ENCODE measurements around the gene FBN3. TPM values are rescaled to one million over a fixed set of nuclear protein-coding genes. Genes with fewer than 3 reads are reported as not detected.
"Not testable (repeated sequence)": the region's sequence is repeated elsewhere in the genome, so short reads cannot be mapped to it uniquely, and the experiment has no call there.

FBN3 gene
- total RNA-seq = 0.63 TPM

DNA sequence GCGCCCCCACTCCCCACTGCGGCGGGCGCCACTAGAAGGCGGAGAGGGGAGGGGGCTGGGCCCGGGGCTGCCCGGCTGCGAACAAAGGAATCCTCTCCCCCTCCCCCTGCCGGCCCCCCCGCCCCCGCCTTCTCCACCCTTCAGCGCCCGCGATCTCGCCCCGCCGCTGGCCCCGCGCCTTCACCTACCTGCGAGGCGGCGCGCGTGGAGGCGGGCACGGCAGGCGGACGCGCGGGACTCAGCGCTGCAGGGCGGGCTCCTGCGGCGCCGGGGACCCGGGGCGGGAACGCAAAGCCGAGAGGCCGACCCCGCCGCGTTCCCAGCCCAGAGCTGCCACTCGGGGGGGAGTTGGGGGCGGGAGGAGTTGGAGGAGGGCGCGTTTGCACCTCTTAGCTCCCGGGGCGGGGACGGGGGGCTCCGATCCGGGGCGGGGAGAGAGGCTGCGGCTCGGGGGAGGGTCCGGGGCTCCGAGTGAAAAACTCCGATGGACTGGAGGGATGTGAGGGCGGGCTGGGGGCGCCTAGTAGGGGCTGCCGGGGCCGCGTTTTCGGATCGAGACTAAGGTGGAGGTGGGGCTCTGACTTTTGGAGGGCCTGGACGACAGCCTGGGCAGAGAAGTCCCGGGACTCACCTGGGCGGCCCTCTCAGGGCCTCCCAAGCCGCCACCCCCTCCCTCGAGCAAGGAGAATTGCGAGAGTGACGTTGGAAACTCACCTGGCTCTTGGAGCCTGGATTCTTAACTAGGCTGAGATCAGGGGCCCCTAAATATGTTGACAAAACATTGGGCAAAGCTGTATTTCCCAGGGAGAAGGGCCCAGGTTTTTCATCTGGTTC, at the start of gene FBN3:
Gene FBN3, minus strand, starts transcription at position 332 of the 834 bp plus-strand sequence. CDS start 2,112 bp downstream, outside the sequence.
- DNase-seq (ENCODE audit: low spot score) (no peak), ATAC-seq (peak; percentile 36)

DNA sequence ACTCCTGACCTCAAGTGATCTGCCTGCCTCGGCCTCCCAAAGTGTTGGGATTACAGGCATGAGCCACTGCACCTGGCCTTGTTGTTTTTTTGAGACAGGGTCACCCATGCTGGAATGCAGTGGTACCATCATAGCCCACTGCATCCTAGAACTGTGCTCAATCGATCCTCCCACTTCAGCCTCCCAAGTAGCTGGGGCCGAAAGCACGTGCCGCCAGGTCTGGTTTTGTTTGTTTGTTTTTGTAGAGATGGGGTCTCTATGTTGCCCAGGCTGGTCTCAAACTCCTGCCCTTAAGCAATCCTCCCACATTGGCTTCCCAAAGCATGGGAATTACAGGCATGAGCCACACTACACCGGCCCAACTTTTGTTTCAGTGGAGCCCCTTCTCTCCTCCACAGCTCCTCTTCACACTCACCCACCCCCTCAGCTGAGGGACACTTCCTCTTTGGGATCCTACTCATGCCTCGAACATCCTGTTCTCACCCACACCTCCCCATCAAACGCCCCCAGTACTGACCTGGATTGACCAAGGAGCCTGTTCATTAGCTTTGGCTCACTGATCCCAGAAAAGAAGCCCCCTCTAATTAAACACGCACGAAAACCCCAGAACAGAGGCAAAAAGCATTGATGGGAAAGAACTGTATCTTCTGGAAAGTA, 47.0 kb upstream of the FBN3 start:
- DNase-seq (ENCODE audit: low spot score) (no peak), ATAC-seq (no peak)

DNA sequence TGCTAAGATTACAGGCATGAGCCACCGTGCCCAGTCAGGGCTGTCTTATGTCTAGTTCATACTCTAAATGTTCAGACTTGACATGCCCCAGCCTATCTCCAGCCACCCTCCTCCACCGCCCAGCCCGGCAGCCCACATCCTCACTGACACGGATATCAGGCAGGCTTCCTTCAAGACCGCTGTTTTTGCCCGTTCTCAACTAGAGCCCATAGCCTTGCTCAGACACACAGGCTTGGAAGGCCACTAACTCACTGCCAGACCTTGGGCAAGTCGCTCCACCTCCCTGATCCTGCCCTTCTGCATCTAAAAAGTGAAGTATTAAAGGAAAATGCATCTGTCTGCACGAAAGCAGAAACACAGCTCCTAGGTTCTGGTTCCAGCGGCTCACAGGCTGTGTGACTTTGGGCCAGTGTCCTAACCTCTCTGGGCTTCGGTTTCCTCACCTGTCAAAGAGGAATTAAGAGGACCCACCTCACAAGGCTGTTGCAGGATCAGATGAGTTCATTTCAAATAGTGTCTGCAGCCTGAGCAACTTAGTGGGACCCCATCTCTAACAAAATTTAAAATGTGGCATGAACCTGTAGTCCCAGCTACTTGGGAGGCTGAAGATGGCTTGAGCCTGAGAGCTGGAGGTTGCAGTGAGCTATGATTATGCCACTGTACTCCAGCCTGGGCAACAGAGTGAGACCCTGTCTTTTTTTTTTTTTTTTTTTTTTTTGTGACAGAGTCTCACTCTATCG, 45.3 kb upstream of the FBN3 start:
- DNase-seq (ENCODE audit: low spot score) (no peak), ATAC-seq (peak; percentile 25)

DNA sequence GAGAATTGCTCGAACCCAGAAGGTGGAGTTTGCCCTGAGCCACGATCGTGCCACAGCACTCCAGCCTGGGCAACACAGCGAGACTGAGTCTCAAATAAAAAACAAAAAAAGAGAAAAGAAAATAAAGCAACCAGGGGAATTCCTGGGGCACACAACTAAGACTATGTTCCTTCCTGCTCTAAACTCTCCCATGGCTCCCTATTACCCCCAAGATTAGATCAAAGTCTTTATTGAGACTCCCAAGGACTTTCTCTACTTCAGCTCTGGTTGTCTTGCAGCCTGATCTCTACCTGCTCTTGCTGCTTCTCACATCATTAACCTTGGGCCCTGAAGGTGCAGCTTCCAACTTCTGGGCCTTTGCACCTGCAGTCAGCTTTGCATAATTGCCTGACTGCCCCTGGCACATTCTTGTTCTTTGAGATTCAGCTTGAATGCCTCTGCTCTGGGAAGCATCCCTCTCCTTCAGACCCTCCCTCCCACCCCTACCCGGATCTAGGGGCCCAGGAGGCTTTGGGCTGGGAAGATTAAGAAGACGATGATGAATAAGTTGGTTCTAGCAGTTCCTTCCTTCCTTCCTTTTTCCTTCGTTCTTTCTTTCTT, 42.9 kb upstream of the FBN3 start:
- ATAC-seq (no peak), DNase-seq (ENCODE audit: low spot score) (no peak)

DNA sequence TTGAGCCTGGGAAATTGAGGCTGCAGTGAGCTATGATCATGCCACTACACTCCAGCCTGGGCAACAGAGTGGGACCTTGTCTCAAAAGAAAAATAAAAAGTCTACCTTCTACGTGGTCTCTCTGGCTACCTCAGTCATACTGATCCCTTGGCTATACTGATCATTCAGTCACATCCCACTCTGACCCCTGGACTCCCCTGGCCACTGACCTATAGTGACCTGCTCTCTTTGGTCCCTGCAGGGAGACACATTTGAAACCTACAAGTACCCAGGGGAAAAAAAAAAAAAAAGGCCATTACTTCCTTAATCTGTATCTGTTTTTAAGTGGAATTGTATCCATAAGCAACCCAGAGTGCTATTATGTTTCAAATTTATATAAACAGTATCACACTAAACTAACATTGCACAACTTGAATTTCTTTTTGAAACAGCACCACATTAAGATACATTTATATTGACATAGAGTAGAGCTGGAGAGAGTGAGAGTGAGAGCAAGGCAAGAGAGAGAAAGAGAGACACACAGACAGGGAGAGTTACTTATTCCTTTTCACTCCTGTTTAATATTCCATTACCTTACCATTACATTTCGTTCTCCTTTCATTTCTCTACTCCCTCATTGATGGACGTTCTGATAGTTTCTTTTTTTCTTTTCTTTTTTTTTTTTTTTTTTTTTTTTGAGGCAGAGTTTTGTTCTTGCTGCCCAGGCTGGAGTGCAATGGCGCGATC, 36.1 kb upstream of the FBN3 start:
- peak; percentile 34 for ATAC-seq

GRCh38 chr19:8184274-8184673, 34.9 kb upstream of the FBN3 start:
- DNase-seq (ENCODE audit: low spot score) (no peak), ATAC-seq (no peak)

More for the DNA sequence above, 36.1 kb upstream of the FBN3 start:
- no peak for DNase-seq (ENCODE audit: low spot score)

- DNase-seq (ENCODE audit: low spot score) (no peak), ATAC-seq (no peak)
These were observed 30.6 kb upstream of the FBN3 start for GRCh38 chr19:8180018-8180417.

DNA sequence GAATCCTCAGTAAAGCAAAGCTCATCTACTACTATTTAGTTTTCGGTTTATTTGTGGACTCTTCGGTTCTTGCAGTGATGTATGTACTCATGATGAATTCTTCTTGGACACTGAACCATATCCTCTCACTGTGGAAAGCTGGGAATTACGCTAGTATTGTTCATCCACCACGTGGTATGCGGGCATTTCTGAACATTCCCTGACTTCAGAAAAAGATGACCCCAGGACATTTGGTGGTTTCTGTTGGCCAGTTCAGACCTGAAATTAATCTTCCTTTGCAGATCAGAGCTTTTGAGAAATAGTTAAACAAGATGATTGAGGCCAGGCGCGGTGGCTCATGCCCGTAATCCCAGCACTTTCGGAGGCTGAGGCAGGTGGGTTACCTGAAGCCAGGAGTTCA, 25.3 kb upstream of the FBN3 start:
- DNase-seq (ENCODE audit: low spot score) = no peak
- ATAC-seq = no peak

DNA sequence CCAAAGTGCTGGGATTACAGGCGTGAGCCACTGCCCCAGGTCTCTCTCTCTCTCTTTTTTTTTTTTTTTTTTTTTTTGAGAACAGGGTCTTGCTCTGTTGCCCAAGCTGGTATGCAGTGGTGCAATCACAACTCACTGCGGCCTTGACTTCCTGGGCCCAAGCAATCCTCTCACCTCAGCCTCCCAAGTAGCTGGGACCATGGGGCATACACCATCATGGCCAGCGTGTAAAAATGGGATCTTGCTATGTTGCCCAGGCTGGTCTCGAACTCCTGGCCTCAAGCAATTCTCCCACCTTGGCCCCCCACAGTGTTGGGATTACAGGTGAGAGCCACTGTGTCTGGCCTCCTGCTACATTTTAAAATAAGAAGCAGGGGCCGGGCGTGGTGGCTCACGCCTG, 19.1 kb upstream of the FBN3 start:
- no peak for DNase-seq (ENCODE audit: low spot score)
- ATAC-seq = no peak

- DNase-seq (ENCODE audit: low spot score) = no peak
- ATAC-seq = peak; percentile 48
These were observed 18.6 kb upstream of the FBN3 start for GRCh38 chr19:8167985-8168384.

DNA sequence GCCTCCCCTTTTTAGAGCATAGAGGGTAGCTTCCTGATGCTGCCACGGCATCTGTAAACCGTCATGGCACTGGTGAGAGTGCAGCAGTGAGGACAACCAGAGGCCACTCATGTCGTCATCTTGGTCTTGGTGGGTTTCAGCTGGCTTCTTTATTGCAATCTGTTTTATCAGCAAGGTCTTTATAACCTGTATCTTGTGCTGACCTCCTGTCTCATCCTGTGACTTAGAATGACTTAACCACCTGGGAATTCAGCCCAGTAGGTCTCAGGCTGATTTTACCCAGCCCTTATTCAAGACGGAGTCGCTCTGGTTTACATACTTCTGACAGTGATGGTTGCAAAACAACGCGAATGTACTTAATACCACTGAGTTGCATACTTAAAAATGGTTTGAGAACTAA, 14.4 kb upstream of the FBN3 start:
- ATAC-seq = no peak

GRCh38 chr19:8161135-8161646, 11.8 kb upstream of the FBN3 start:
- DNase-seq (ENCODE audit: low spot score) = no peak
- ATAC-seq = no peak

More for the DNA sequence above, 14.4 kb upstream of the FBN3 start:
- DNase-seq (ENCODE audit: low spot score) = no peak

DNA sequence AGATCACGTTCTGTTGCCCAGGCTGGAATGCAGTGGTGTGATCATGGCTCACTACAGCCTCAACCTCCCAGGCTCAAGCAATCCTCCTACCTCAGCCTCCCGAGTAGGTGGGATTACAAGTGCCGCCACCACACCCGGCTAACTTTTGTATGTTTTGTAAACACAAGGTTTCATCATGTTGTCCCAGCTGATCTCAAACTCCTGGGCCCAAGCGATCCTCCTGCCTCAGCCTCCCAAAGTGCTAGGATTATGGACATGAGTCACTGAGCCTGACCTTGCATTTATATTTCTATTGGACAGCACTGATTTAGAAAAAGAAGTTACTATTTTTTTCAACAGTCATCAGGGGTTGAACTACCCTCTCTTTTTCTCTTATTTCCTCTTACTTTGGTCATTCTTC, 9.9 kb upstream of the FBN3 start:
- not testable (repeated sequence) for ATAC-seq; DNase-seq (ENCODE audit: low spot score)

GRCh38 chr19:8158411-8159074, 9.2 kb upstream of the FBN3 start:
- peak; percentile 98 for ATAC-seq
- peak; percentile 55 for DNase-seq (ENCODE audit: low spot score)

GRCh38 chr19:8155318-8155717, 5.9 kb upstream of the FBN3 start:
- DNase-seq (ENCODE audit: low spot score) (no peak), ATAC-seq (no peak)

- DNase-seq (ENCODE audit: low spot score); ATAC-seq: not testable (repeated sequence)
These were observed 4.6 kb upstream of the FBN3 start for GRCh38 chr19:8154014-8154413.

DNA sequence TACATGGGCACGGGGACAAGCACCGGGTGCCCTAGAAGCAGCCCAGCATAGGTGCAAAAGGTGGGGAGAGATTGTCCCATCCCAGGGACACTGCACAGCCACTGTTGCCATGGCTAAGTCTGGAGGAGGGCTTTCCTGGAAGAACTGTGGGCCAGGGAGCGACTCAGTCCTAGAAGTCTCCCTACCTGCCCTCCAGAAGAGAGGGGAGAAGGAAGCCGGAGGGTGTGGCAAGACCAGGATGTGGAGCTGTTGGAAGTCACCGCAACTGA, 2.3 kb upstream of the FBN3 start:
- no peak for ATAC-seq
- no peak for DNase-seq (ENCODE audit: low spot score)

- ATAC-seq (no peak), DNase-seq (ENCODE audit: low spot score) (no peak)
These were observed 1.8 kb upstream of the FBN3 start for GRCh38 chr19:8150998-8151766.

- no peak for DNase-seq (ENCODE audit: low spot score)
- peak; percentile 49 for ATAC-seq
These were observed 930 bp upstream of the FBN3 start for GRCh38 chr19:8150178-8150865.
